GM12878 (cell line): Measurements from ENCODE around the gene PTGR3. TPM values are rescaled to one million over a fixed set of nuclear protein-coding genes. Genes with fewer than 3 reads are reported as not detected.

Experiments
- ATAC-seq: fragments of 200-7000 bp; cut with Tn5 transposase; 3 replicates; pipeline ENCODE4 v1.9.1; 2020; ENCODE audit warnings: mild to moderate bottlenecking, moderate library complexity
- BruUV-seq: library from RNA; stranded (reverse); fragments of 400-500 nt; replicated peaks from 2 replicates; lab custom pipeline; 2021; lab: Mats Ljungman, UMichigan
- CTCF ChIA-PET: fragments of 300-600 bp; sonication (Branson Sonifier 250); formaldehyde crosslinking; extraction: SDS; loops from one replicate; lab custom pipeline; 2021; ENCODE audit warnings: inconsistent platforms; lab: Yijun Ruan, JAX
- POLR2A ChIA-PET: fragments of 350-600 bp; formaldehyde crosslinking; extraction: SDS; loops from one replicate; lab custom pipeline; 2021; ENCODE audit warnings: inconsistent platforms; lab: Charles Lee
- RAD21 ChIA-PET: fragments of 300-600 bp; sonication (Branson Sonifier 250); formaldehyde crosslinking; loops from one replicate; lab custom pipeline; 2023; ENCODE audit warnings: antibody characterized with exemption; ENCODE audit not compliant: unreplicated experiment; lab: Charles Lee
- SMC1A ChIA-PET: fragments of 300-600 bp; sonication (Branson Sonifier 250); formaldehyde crosslinking; loops from one replicate; lab custom pipeline; 2023; ENCODE audit not compliant: unreplicated experiment, uncharacterized antibody; lab: Charles Lee
- DNase-seq: peaks from one replicate; pipeline ENCODE4 v3.0.0-alpha.2; 2011; ENCODE audit warnings: low read depth, low spot score
- FAIRE-seq: peaks from 3 replicates; lab custom pipeline; 2011; peaks lifted over from hg19 to GRCh38; lab: Jason Lieb, UNC
- H2AFZ ChIP-seq: 2 replicates; pipeline ENCODE4 v1.6.0; 2011; ENCODE audit warnings: low read depth, low read length, control low read depth; ENCODE audit not compliant: control insufficient read depth
- H3K27ac ChIP-seq: 2 replicates; pipeline ENCODE4 v1.5.1; 2011; ENCODE audit warnings: control low read depth; ENCODE audit not compliant: control insufficient read depth, insufficient read depth
- H3K27me3 ChIP-seq, 2 experiments: replicated peaks in 1 of 2; 2 replicates each; pipeline versions ENCODE4 v1.6.0 to v1.6.1; 2011; ENCODE audit warnings: low read length in 1 of 2; ENCODE audit not compliant: control insufficient read depth in 2 of 2, insufficient read depth in 2 of 2
- H3K36me3 ChIP-seq, 2 experiments: 2 replicates each; pipeline ENCODE4 v1.5.1; 2011; ENCODE audit warnings: low read length in 1 of 2; ENCODE audit not compliant: control insufficient read depth in 2 of 2, insufficient read depth in 2 of 2
- H3K4me1 ChIP-seq: 2 replicates; pipeline ENCODE4 v1.6.1; 2011; ENCODE audit warnings: mild to moderate bottlenecking, low read length, moderate library complexity, mixed read lengths; ENCODE audit not compliant: control insufficient read depth, insufficient read depth
- H3K4me2 ChIP-seq: 2 replicates; pipeline ENCODE4 v1.6.0; 2011; ENCODE audit warnings: control low read depth; ENCODE audit not compliant: control insufficient read depth, insufficient read depth
- H3K4me3 ChIP-seq: fragments of 200-600 bp; sonication (generic); 2 replicates; pipeline ENCODE4 v1.5.1; 2016
- H3K79me2 ChIP-seq: 2 replicates; pipeline ENCODE4 v1.6.0; 2011; ENCODE audit warnings: low read length; ENCODE audit not compliant: control insufficient read depth, insufficient read depth
- H3K9ac ChIP-seq: 2 replicates; pipeline ENCODE4 v1.8.0; 2011; ENCODE audit warnings: low read length, control low read depth, mixed read lengths; ENCODE audit not compliant: control insufficient read depth, insufficient read depth
- H3K9me3 ChIP-seq: replicated peaks from 3 replicates; pipeline ENCODE4 v1.5.1; 2011; ENCODE audit warnings: mild to moderate bottlenecking, low read length; ENCODE audit not compliant: control insufficient read depth, insufficient read depth
- H4K20me1 ChIP-seq: 2 replicates; pipeline ENCODE4 v1.6.0; 2011; ENCODE audit not compliant: control insufficient read depth, insufficient read depth
- BRCA1 ChIP-seq: IDR thresholded peaks from 2 replicates; pipeline ENCODE4 v1.6.1; 2011; ENCODE audit warnings: low read depth, low read length, improper control_type of control experiment
- HDGF ChIP-seq: fragments of 450-650 bp; IDR thresholded peaks from 2 replicates; pipeline ENCODE4 v1.6.1; 2016; ENCODE audit warnings: antibody characterized with exemption
- MLLT1 ChIP-seq: fragments of 450-650 bp; IDR thresholded peaks from 2 replicates; pipeline ENCODE4 v1.6.1; 2016; ENCODE audit warnings: mild to moderate bottlenecking
- MTA2 ChIP-seq: fragments of 450-650 bp; IDR thresholded peaks from 2 replicates; pipeline ENCODE4 v1.6.1; 2016; ENCODE audit warnings: low read depth, mild to moderate bottlenecking, moderate library complexity
- SP1 ChIP-seq: IDR thresholded peaks from one replicate; pipeline ENCODE4 v1.6.1; 2011; ENCODE audit warnings: low read depth, low read length
- ZNF217 ChIP-seq: fragments of 450-650 bp; IDR thresholded peaks from 2 replicates; pipeline ENCODE4 v1.6.1; 2017; ENCODE audit warnings: antibody characterized with exemption, mild to moderate bottlenecking
- WGBS: methylation state at CpG from one replicate; pipeline ENCODE4 v1.1.6; 2016; ENCODE audit warnings: low lambda C conversion rate; ENCODE audit not compliant: insufficient replicate concordance, insufficient coverage; ENCODE audit errors: missing lambda C conversion rate; 5-methylcytosine and 5-hydroxymethylcytosine counted together
- in situ Hi-C: fragments of 300-500 bp; cut with MboI; formaldehyde crosslinking; loops from 9 replicates; pipeline ENCODE4 v1.14.3; 2018; ENCODE audit warnings: mixed read lengths
- intact Hi-C: fragments of 100-400 bp; cut with micrococcal nuclease; formaldehyde crosslinking; loops from one replicate; pipeline ENCODE4 v1.14.2; 2022; ENCODE audit not compliant: unreplicated experiment
- polyA plus RNA-seq, 11 experiments: library from polyadenylated mRNA; depleted of rRNA in 4 of 11; unstranded in 6 of 11; stranded (reverse) in 5 of 11; fragments of >200 nt; fragmentation: Nextera tagmentation in 4 of 11; fragmentation: Illumina TruSeq in 1 of 11; extraction: Ambion mirVana in 4 of 11; extraction: Trizol in 1 of 11; gene quantifications; 1 replicate in 1 of 11; 2 replicates in 10 of 11; pipeline versions ENCODE4 v1.2.1 to v1.2.3, GENCODE V29; 2011 to 2016; ENCODE audit warnings: inconsistent platforms in 2 of 11, missing spikeins in 2 of 11, low read depth in 1 of 11
- total RNA-seq, 4 experiments: library from RNA; depleted of rRNA in 3 of 4; stranded (reverse); fragments of >200 nt in 3 of 4; fragmentation: Illumina TruSeq in 1 of 4; extraction: Trizol in 1 of 4; gene quantifications; 2 replicates each; pipeline versions ENCODE4 v1.2.1 to v1.2.3, GENCODE V29; 2013 to 2021
- TF ChIP-seq, protein P1 (sequence below): fragments of 450-650 bp; formaldehyde crosslinking; IDR thresholded peaks from 2 replicates; pipeline ENCODE4 v1.4.0; 2020; ENCODE audit warnings: mild to moderate bottlenecking, moderate library complexity

PTGR3 gene
- total and polyA plus RNA-seq, 10 of the 15 experiments (the other 5 are each of a cell fraction or from before 2014, with no cell fraction given) = 6.2 to 69.8 (median 21.9) TPM

GRCh38 chr18:75214766-75215510 is 6.0 kb upstream of the PTGR3 start:
- Histone ChIP-seq H3K4me3 (no peak overlapping the region), H2AFZ (no peak overlapping the region), H3K79me2 (peaks cover 35% of the 10 kb centered on the region), H3K9ac (no peak overlapping the region), H3K4me2 (peak overlapping the region; percentile 26; the same call in 1 of the 2 replicates), H3K27me3 (no peaks in the 10 kb centered on the region), H3K27ac (no peak overlapping the region), H3K9me3 (no peaks in the 10 kb centered on the region), H4K20me1 (no peaks in the 10 kb centered on the region), H3K4me1 (peaks cover 10% of the 10 kb centered on the region; the same call in 1 of the 2 replicates), H3K36me3 (no peaks in the 10 kb centered on the region)
- FAIRE-seq (no peak), DNase-seq (no peak), ATAC-seq (no peak)
- intact Hi-C loops (loop anchor here (5.0 kb wide), 3 partner anchors 47 to 618 kb away; partner anchors contain the start of gene ZNF407), in situ Hi-C loops (loop anchor here (25.0 kb wide), 1 partner anchor 1897 kb away; no protein-coding TSS in a partner anchor)
- TF ChIP-seq MTA2 = 0 out of 2 replicates have a peak, but pooled peaks have one; percentile 15
- TF ChIP-seq HDGF = no peak
- TF ChIP-seq BRCA1 = no peak
- TF ChIP-seq ZNF217 = no peak
- TF ChIP-seq MLLT1 = peak; percentile 77; the same call in 1 of the 2 replicates
- no peak for TF ChIP-seq SP1
- TF ChIP-seq, protein P1, sequence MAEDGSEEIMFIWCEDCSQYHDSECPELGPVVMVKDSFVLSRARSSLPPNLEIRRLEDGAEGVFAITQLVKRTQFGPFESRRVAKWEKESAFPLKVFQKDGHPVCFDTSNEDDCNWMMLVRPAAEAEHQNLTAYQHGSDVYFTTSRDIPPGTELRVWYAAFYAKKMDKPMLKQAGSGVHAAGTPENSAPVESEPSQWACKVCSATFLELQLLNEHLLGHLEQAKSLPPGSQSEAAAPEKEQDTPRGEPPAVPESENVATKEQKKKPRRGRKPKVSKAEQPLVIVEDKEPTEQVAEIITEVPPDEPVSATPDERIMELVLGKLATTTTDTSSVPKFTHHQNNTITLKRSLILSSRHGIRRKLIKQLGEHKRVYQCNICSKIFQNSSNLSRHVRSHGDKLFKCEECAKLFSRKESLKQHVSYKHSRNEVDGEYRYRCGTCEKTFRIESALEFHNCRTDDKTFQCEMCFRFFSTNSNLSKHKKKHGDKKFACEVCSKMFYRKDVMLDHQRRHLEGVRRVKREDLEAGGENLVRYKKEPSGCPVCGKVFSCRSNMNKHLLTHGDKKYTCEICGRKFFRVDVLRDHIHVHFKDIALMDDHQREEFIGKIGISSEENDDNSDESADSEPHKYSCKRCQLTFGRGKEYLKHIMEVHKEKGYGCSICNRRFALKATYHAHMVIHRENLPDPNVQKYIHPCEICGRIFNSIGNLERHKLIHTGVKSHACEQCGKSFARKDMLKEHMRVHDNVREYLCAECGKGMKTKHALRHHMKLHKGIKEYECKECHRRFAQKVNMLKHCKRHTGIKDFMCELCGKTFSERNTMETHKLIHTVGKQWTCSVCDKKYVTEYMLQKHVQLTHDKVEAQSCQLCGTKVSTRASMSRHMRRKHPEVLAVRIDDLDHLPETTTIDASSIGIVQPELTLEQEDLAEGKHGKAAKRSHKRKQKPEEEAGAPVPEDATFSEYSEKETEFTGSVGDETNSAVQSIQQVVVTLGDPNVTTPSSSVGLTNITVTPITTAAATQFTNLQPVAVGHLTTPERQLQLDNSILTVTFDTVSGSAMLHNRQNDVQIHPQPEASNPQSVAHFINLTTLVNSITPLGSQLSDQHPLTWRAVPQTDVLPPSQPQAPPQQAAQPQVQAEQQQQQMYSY (CRISPR knock-in tag) = no peak
- RAD21 ChIA-PET = interaction anchor here (0.6 kb wide), 1 partner anchor 421 kb away, joined by 3 read pairs; no protein-coding TSS in a partner anchor
- CTCF ChIA-PET = interaction anchor here (1.5 kb wide), 1 partner anchor 565 kb away, joined by 4 read pairs; no protein-coding TSS in a partner anchor
- BruUV-seq = no TSS peak
- WGBS = 95% methylated on average over 12 of the region's 12 CpGs
- POLR2A ChIA-PET = interaction anchor here (1.0 kb wide), 1 partner anchor 121 kb away, joined by 5 read pairs; no protein-coding TSS in a partner anchor
- SMC1A ChIA-PET = interaction anchor here (0.8 to 1.9 kb wide), 5 partner anchors 9 to 49 kb away, joined by 3 to 5 read pairs (median 3); no protein-coding TSS in a partner anchor
